HepG2 (cell line): Measurements from ENCODE around the gene IDS. TPM values are rescaled to one million over a fixed set of nuclear protein-coding genes. Genes with fewer than 3 reads are reported as not detected.

ENCODE experiments used
- MTF1 ChIP-seq: sonication (generic); formaldehyde crosslinking; IDR thresholded peaks from 2 replicates; pipeline ENCODE4 v1.5.0; 2020; ENCODE audit warnings: missing genetic modification reagents
- ZNF382 ChIP-seq: sonication (generic); formaldehyde crosslinking; IDR thresholded peaks from 2 replicates; pipeline ENCODE4 v1.5.0; 2020; ENCODE audit warnings: missing genetic modification reagents, mild to moderate bottlenecking, borderline replicate concordance
- ZNF670 ChIP-seq: sonication (generic); formaldehyde crosslinking; IDR thresholded peaks from 2 replicates; pipeline ENCODE4 v1.8.0; 2022; ENCODE audit warnings: mild to moderate bottlenecking, missing genetic modification reagents, borderline replicate concordance
- ZNF709 ChIP-seq: sonication (generic); formaldehyde crosslinking; IDR thresholded peaks from 2 replicates; pipeline ENCODE4 v1.5.0; 2020; ENCODE audit warnings: mild to moderate bottlenecking, missing genetic modification reagents
- ZSCAN30 ChIP-seq: sonication (generic); formaldehyde crosslinking; IDR thresholded peaks from 2 replicates; pipeline ENCODE4 v1.5.0; 2020; ENCODE audit warnings: mild to moderate bottlenecking, missing genetic modification reagents
- polyA plus RNA-seq, 8 experiments: library from polyadenylated mRNA; depleted of rRNA in 3 of 8; stranded (reverse) in 7 of 8; unstranded in 1 of 8; fragments of >200 nt; fragmentation: Illumina TruSeq in 4 of 8; extraction: Trizol in 4 of 8; gene quantifications; 2 replicates each; pipeline versions ENCODE4 v1.2.1 to v1.2.3, GENCODE V29; 2011 to 2016; ENCODE audit warnings: low read depth in 4 of 8, missing spikeins in 1 of 8, mixed read lengths in 1 of 8; ENCODE audit not compliant: insufficient read depth in 1 of 8
- total RNA-seq, 5 experiments: library from RNA; depleted of rRNA; stranded (reverse); fragments of >200 nt; fragmentation: Illumina TruSeq; extraction: Trizol; gene quantifications; 2 replicates each; pipeline ENCODE4 v1.2.3, GENCODE V29; 2016; ENCODE audit warnings: low read depth in 1 of 5
- TF ChIP-seq, protein P1 (sequence below): sonication (generic); formaldehyde crosslinking; IDR thresholded peaks from 2 replicates; pipeline ENCODE4 v1.5.0; 2020; ENCODE audit warnings: mild to moderate bottlenecking, missing genetic modification reagents
- TF ChIP-seq, protein P2 (sequence below): sonication (generic); formaldehyde crosslinking; IDR thresholded peaks from 2 replicates; pipeline ENCODE4 v1.4.0; 2020; ENCODE audit warnings: missing genetic modification reagents, borderline replicate concordance
- TF ChIP-seq, protein P3 (sequence below): IDR thresholded peaks from 2 replicates; pipeline ENCODE4 v1.4.0; 2020; ENCODE audit warnings: mild to moderate bottlenecking, missing genetic modification reagents
- TF ChIP-seq, protein P4 (sequence below): sonication (generic); formaldehyde crosslinking; IDR thresholded peaks from 2 replicates; pipeline ENCODE4 v1.5.0; 2020; ENCODE audit warnings: missing genetic modification reagents, mild to moderate bottlenecking, borderline replicate concordance
- TF ChIP-seq, protein P5 (sequence below): sonication (generic); formaldehyde crosslinking; IDR thresholded peaks from 2 replicates; pipeline ENCODE4 v1.8.0; 2022; ENCODE audit warnings: mild to moderate bottlenecking, missing genetic modification reagents, moderate library complexity
- TF ChIP-seq, protein P6 (sequence below): sonication (generic); formaldehyde crosslinking; IDR thresholded peaks from 2 replicates; pipeline ENCODE4 v1.5.0; 2020; ENCODE audit warnings: mild to moderate bottlenecking, missing genetic modification reagents, moderate library complexity

The IDS gene
- total and polyA plus RNA-seq, 2 of the 13 experiments (the other 11 are each of a cell fraction or from before 2014, with no cell fraction given), result 2.2 to 11.9 TPM

DNA sequence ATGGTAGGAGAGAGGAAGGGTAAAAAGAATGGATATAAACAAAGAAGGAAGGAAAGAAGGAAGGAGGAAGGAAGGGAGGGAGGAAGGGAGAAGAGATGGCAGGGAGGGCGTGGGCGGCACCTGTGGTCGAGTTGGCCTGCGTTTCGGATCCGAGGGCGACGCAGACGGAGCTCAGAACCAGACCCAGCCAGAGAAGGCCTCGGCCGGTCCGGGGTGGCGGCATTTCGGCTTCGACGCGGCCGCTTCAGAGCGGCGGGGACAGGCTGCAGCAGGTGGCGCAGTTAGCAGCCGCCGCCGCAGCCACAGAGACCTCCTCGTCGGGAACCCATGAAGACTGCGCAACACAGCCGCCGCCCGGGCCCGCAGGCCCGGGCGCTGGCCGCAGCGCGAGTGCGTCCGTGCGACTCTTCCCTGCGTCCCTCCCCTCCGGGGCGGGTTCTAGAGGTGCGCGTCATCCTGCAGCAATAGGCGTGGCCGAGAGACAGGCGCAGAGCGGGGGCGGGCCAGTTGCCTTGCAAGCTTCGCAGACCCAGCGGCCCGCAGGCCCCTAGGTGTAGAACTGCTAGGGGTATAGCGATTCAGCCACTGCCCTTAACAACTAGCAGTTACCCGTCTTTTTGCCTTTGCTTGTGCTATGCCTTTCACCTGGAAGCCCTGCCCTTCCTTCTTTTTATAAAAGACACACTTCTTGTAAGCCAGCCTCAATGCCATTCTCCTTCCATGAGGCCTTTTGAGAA is at the start of gene IDS (continued):
- TF ChIP-seq, protein P1, sequence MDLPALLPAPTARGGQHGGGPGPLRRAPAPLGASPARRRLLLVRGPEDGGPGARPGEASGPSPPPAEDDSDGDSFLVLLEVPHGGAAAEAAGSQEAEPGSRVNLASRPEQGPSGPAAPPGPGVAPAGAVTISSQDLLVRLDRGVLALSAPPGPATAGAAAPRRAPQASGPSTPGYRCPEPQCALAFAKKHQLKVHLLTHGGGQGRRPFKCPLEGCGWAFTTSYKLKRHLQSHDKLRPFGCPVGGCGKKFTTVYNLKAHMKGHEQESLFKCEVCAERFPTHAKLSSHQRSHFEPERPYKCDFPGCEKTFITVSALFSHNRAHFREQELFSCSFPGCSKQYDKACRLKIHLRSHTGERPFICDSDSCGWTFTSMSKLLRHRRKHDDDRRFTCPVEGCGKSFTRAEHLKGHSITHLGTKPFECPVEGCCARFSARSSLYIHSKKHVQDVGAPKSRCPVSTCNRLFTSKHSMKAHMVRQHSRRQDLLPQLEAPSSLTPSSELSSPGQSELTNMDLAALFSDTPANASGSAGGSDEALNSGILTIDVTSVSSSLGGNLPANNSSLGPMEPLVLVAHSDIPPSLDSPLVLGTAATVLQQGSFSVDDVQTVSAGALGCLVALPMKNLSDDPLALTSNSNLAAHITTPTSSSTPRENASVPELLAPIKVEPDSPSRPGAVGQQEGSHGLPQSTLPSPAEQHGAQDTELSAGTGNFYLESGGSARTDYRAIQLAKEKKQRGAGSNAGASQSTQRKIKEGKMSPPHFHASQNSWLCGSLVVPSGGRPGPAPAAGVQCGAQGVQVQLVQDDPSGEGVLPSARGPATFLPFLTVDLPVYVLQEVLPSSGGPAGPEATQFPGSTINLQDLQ (CRISPR knock-in tag), result no peak
- TF ChIP-seq MTF1 (CRISPR knock-in tag) (no peak), ZSCAN30 (CRISPR knock-in tag) (no peak), ZNF709 (CRISPR knock-in tag) (no peak), ZNF670 (CRISPR knock-in tag) (no peak), ZNF382 (no peak)
- TF ChIP-seq, protein P2, sequence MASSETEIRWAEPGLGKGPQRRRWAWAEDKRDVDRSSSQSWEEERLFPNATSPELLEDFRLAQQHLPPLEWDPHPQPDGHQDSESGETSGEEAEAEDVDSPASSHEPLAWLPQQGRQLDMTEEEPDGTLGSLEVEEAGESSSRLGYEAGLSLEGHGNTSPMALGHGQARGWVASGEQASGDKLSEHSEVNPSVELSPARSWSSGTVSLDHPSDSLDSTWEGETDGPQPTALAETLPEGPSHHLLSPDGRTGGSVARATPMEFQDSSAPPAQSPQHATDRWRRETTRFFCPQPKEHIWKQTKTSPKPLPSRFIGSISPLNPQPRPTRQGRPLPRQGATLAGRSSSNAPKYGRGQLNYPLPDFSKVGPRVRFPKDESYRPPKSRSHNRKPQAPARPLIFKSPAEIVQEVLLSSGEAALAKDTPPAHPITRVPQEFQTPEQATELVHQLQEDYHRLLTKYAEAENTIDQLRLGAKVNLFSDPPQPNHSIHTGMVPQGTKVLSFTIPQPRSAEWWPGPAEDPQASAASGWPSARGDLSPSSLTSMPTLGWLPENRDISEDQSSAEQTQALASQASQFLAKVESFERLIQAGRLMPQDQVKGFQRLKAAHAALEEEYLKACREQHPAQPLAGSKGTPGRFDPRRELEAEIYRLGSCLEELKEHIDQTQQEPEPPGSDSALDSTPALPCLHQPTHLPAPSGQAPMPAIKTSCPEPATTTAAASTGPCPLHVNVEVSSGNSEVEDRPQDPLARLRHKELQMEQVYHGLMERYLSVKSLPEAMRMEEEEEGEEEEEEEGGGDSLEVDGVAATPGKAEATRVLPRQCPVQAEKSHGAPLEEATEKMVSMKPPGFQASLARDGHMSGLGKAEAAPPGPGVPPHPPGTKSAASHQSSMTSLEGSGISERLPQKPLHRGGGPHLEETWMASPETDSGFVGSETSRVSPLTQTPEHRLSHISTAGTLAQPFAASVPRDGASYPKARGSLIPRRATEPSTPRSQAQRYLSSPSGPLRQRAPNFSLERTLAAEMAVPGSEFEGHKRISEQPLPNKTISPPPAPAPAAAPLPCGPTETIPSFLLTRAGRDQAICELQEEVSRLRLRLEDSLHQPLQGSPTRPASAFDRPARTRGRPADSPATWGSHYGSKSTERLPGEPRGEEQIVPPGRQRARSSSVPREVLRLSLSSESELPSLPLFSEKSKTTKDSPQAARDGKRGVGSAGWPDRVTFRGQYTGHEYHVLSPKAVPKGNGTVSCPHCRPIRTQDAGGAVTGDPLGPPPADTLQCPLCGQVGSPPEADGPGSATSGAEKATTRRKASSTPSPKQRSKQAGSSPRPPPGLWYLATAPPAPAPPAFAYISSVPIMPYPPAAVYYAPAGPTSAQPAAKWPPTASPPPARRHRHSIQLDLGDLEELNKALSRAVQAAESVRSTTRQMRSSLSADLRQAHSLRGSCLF (CRISPR knock-in tag), result no peak
- TF ChIP-seq, protein P3, sequence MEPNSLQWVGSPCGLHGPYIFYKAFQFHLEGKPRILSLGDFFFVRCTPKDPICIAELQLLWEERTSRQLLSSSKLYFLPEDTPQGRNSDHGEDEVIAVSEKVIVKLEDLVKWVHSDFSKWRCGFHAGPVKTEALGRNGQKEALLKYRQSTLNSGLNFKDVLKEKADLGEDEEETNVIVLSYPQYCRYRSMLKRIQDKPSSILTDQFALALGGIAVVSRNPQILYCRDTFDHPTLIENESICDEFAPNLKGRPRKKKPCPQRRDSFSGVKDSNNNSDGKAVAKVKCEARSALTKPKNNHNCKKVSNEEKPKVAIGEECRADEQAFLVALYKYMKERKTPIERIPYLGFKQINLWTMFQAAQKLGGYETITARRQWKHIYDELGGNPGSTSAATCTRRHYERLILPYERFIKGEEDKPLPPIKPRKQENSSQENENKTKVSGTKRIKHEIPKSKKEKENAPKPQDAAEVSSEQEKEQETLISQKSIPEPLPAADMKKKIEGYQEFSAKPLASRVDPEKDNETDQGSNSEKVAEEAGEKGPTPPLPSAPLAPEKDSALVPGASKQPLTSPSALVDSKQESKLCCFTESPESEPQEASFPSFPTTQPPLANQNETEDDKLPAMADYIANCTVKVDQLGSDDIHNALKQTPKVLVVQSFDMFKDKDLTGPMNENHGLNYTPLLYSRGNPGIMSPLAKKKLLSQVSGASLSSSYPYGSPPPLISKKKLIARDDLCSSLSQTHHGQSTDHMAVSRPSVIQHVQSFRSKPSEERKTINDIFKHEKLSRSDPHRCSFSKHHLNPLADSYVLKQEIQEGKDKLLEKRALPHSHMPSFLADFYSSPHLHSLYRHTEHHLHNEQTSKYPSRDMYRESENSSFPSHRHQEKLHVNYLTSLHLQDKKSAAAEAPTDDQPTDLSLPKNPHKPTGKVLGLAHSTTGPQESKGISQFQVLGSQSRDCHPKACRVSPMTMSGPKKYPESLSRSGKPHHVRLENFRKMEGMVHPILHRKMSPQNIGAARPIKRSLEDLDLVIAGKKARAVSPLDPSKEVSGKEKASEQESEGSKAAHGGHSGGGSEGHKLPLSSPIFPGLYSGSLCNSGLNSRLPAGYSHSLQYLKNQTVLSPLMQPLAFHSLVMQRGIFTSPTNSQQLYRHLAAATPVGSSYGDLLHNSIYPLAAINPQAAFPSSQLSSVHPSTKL, result no peak
- TF ChIP-seq, protein P4, sequence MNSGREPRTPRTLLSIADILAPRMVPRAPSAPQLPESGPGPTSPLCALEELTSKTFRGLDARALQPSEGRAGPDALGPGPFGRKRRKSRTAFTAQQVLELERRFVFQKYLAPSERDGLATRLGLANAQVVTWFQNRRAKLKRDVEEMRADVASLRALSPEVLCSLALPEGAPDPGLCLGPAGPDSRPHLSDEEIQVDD (CRISPR knock-in tag), result no peak
- TF ChIP-seq, protein P5, sequence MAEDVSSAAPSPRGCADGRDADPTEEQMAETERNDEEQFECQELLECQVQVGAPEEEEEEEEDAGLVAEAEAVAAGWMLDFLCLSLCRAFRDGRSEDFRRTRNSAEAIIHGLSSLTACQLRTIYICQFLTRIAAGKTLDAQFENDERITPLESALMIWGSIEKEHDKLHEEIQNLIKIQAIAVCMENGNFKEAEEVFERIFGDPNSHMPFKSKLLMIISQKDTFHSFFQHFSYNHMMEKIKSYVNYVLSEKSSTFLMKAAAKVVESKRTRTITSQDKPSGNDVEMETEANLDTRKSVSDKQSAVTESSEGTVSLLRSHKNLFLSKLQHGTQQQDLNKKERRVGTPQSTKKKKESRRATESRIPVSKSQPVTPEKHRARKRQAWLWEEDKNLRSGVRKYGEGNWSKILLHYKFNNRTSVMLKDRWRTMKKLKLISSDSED, result no peak
- TF ChIP-seq, protein P6, sequence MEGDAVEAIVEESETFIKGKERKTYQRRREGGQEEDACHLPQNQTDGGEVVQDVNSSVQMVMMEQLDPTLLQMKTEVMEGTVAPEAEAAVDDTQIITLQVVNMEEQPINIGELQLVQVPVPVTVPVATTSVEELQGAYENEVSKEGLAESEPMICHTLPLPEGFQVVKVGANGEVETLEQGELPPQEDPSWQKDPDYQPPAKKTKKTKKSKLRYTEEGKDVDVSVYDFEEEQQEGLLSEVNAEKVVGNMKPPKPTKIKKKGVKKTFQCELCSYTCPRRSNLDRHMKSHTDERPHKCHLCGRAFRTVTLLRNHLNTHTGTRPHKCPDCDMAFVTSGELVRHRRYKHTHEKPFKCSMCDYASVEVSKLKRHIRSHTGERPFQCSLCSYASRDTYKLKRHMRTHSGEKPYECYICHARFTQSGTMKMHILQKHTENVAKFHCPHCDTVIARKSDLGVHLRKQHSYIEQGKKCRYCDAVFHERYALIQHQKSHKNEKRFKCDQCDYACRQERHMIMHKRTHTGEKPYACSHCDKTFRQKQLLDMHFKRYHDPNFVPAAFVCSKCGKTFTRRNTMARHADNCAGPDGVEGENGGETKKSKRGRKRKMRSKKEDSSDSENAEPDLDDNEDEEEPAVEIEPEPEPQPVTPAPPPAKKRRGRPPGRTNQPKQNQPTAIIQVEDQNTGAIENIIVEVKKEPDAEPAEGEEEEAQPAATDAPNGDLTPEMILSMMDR (CRISPR knock-in tag), result 0 out of 2 replicates have a peak, but pooled peaks have one; percentile 24
